HG02571 (cell line): Measurements from ENCODE around the gene SLC6A12.
"Not testable (repeated sequence)": the region's sequence is repeated elsewhere in the genome, so short reads cannot be mapped to it uniquely, and the experiment has no call there.

ENCODE experiments used
- ATAC-seq: cut with Tn5 transposase; IDR thresholded peaks from one replicate; pipeline ENCODE4 v1.9.1; 2021; ENCODE audit warnings: mild to moderate bottlenecking, moderate library complexity; ENCODE audit not compliant: unreplicated experiment

Gene SLC6A12

DNA sequence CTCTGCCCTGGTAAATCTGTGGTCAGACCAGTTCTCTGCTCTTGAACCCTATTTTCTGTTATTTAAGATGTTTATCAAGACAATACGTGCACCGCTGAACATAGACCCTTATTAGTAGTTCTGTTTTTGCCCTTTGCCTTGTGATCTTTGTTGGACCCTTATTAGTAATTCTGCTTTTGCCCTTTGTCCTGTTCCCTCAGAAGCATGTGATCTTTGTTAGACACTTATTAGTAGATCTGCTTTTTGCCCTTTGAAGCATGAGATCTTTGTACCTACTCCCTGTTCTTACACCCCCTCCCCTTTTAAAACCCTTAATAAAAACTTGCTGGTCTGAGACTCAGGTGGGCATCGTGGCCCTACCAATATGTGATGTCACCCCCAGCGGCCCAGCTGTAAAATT lies 22.0 kb upstream of the SLC6A12 start:
- not testable (repeated sequence) for ATAC-seq

GRCh38 chr12:234891-235415 lies 21.0 kb upstream of the SLC6A12 start:
- no peak for ATAC-seq

DNA sequence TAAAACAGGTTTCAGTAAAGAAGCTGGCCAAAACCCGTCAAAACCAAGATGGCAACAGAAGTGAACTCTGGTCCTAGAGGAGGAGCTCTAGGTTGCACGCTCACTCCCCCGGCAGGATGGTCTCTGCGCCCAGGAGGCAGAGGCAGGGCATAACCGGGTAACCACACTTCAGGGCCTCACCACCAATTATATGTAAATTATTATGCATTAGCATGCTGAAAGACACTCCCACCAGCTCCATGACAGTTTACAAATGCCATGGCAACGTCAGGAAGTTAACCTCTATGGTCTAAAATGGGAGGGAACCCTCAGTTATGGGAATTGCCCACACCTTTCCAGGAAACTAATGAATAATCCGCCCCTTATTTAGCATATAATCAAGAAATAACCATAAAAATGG lies 20.1 kb upstream of the SLC6A12 start:
- no peak for ATAC-seq

- no peak for ATAC-seq
Observed at GRCh38 chr12:233615-233968, 19.6 kb upstream of the SLC6A12 start.

DNA sequence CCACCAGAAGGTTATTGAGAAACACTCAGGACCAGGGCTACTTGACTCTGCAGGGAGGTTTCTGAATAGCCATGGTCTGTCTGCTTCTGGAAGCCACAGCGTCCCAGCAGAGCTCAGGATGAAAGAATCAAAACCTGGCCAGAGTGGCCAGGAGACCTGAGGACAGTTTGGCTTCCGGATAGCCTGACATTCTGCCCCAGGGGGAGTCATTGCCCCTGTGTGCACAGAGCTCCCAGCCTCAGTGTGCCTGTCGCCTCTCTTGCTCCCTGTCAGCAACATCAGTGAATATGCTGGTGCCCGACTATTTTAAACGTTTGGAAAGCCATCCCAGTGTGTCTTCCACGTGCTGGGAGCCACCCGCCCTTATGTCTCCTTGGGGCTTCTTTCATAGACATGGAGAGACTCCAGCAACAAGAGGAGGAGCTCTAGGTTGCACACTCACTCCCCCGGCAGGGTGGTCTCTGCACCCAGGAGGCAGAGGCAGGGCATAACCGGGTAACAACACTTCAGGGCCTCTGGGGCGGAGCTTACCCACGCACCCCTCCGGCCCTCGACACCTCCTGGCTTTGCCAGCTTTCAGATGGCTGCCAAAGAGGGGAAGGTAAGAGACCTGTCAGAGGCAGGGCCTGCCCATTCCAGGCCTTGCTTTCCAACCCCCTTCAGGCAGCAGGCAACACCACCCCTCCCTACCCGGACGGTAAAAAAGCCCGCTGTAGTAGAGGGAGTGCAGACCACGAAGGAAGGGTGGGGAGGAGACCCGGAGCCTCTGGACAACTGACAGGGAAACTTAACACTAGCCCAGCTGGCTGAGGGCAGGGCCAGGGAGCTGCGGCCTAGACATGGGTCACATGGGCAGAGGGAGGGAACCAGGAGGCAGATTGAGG lies 19.0 kb upstream of the SLC6A12 start:
- no peak for ATAC-seq

DNA sequence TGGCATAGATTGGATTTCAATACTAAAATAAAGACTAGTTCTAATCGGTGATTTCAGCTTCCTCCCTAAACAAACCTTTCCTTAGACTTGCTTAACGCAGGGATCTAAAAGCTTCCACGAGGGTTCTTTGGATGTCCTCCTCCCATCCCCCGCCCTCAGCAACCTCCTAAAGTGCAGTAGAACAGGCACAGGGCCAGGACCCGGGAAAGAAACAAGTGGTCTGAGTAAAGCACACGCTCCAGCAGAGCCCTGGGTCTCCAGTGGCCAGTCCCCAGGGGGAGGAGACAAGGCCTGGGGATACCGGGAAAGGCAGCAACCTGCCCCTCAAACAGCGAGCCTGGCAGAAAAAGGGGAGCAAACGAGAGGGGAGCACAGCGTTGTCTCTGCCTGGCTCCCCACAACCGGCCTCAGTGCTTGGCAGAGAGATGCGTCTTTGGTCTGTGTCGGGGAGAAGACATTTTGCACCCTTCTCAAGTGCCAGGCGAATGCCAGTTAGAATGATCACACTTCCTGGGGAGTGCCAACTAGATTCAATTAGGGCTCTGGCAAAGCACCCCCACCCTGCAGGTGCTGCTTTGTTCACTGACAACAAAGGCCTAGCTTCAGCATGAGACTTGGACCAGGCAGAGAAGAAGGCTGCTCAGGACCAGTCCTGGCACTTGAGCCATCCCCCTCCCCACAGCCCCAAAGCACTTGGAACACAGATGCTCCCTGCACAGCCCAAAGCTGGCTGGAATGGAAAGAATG lies 17.1 kb upstream of the SLC6A12 start:
- no peak for ATAC-seq

GRCh38 chr12:229441-230191 lies 15.7 kb upstream of the SLC6A12 start:
- no peak for ATAC-seq

DNA sequence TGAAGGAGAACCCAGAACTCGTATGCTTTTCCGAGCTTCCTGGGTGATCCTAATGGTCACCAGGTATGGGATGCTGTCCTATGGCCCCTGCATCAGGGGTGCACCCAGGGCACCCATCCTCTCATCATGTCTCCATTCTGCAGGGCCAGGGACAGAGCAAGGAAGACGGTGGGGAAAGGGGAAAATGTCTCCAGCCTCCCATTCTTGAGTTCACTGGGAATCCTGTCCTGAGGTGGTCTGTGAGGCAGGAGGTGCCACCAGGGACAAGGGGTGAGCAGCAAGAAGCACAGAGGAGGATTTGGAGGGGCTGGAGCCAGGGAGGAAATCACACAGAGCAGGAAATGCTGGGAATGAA lies 14.9 kb upstream of the SLC6A12 start:
- no peak for ATAC-seq

- no peak for ATAC-seq
Observed at GRCh38 chr12:227923-228845, 14.2 kb upstream of the SLC6A12 start.

- no peak for ATAC-seq
Observed at GRCh38 chr12:227286-227915, 13.4 kb upstream of the SLC6A12 start.

DNA sequence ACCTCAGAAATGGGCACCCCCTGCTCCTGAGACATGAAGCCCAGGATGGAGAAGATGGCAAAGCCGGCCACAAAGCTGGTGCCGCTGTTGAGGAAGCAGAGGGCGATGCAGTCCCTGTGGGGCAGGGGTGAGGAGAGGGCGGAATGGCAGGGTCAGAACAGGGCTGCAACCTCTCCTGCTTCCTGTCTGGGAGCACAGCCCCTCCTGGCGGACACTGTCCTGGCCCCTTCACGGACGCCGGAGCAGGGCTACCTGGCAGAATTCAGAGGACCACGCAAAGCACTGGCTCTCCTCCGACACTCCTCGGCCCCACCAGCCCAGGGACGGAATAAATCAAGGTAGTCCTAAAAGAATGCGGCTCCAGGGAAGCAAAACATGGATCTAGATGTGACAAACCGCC lies 12.4 kb upstream of the SLC6A12 start:
- no peak for ATAC-seq

DNA sequence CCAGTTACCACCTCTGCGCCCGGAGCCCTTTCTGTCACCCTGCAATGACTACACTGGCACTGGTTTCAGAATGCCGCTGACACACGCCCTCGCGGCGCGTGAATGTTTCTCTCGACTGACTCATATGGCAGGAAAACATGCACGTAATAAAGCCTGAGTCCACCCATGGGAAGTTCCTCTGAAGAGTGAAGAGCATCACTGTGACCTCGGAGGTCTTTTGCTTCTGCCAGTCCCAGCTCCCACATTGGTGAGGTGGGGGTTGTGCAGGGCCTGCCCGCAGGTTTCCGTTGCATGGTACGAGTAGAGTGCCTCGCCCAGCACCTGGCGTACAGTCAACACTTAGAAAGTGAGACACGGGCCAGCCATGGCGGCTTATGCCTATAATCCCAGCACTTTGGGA lies 11.1 kb upstream of the SLC6A12 start:
- no peak for ATAC-seq

DNA sequence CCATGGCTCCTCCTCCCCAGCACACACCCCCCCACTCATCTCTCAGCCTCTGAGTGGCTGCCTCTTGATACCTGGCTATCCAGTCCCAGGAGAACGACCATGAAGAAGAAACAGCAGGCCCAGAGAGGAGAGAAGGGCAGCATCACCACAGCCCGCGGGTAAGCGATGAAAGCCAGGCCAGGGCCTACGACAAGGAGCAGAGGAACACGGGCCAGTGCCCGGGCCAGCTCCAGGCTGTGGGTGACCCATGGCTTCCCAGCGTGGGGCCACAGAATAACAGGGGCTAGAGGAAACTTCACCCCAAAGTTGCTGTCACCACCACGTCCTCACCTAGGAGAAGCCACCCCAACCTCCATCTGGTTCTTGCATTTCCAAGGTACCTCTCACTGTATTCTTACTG lies 10.4 kb upstream of the SLC6A12 start:
- no peak for ATAC-seq

GRCh38 chr12:223841-224240 lies 9.9 kb upstream of the SLC6A12 start:
- ATAC-seq, result no peak

GRCh38 chr12:221736-222135 lies 7.8 kb upstream of the SLC6A12 start:
- ATAC-seq, result no peak

DNA sequence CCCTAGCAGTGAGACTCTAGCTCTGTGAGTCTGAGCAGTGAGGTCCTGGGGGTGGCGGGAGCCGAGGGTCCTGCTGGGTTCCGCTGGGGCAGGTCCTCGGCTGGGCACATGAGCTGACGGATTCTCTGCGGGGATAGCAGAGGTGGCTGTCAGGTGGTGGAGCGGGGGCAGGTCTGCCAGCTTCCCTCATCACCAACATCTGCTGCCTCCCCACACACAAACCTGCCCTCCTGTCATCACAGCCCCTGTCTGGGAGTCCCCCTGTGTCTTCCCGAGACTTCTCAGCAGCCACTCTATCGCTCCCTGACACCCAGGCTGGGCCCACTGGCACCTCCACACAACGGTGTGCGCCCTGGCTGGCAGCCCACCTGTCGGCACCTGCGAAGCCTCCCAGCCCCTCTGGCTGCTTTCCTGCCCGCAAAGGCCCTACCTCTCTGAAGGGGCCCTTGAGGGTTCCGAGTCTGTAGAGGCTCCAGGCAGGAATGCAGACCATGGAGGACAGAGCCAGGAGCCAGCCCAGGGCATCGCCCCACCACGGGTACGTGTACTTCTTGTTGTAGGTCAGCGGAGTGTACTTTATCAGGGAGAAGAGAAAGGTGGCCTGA lies 7.1 kb upstream of the SLC6A12 start:
- no peak for ATAC-seq

GRCh38 chr12:220491-220890 lies 6.5 kb upstream of the SLC6A12 start:
- ATAC-seq, result no peak

DNA sequence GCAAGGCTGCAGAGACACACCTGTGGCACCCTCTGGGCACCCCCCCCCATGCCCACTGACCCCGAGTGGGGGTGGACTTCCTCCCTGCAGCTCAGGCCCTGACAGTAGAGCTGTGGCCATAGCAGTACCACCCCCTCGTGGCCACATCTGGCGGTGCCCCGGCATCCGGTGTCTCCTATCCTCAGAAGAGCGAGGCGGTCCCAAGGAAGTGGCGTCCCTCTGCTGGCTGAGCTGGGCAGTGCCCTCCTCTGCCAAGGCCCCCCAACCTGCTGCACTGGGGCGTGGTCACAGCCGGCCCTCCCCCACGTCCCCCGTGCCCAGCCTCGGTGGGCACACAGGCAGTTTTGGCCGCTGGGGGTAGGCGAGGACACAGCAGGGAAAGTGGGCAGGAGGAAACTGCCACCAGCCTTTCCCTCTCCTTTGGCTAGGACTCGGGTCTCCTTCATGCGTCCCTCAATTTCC lies 6.0 kb upstream of the SLC6A12 start:
- ATAC-seq, result no peak
